Activated CD4-positive, alpha-beta T cell treated with anti-CD3 and anti-CD28 coated beads, Interleukin-2, amount 50 U/mL, for 24 hours (primary cell): ENCODE results near the gene INSYN2A.

ENCODE experiments used
- DNase-seq, 2 donors: peaks; one replicate each; pipeline ENCODE4 v3.0.0-alpha.2; 2020; ENCODE audit warnings: low read depth in 1 of 2, low spot score in 1 of 2

INSYN2A gene

GRCh38 chr10:127196282-127197153 is at the start of gene INSYN2A:
TSS of gene INSYN2A (minus strand) at chr10:127196591. CDS start at chr10:127176395, 20,196 bp downstream.
- DNase-seq = no peak

GRCh38 chr10:127245456-127245855 is 49.1 kb upstream of the INSYN2A start:
- DNase-seq = no peak

- peak in 1 of 2 donors; percentile 6 for DNase-seq
Observed at GRCh38 chr10:127243490-127244272, 47.3 kb upstream of the INSYN2A start.

- no peak for DNase-seq
Observed at GRCh38 chr10:127242914-127243313, 46.5 kb upstream of the INSYN2A start.

GRCh38 chr10:127236266-127236665 is 39.9 kb upstream of the INSYN2A start:
- no peak for DNase-seq

GRCh38 chr10:127234306-127234800 is 38.0 kb upstream of the INSYN2A start:
- no peak for DNase-seq

- DNase-seq = no peak
Observed at GRCh38 chr10:127228195-127228787, 31.9 kb upstream of the INSYN2A start.

- DNase-seq = no peak
Observed at GRCh38 chr10:127227663-127228062, 31.3 kb upstream of the INSYN2A start.

GRCh38 chr10:127227027-127227426 is 30.6 kb upstream of the INSYN2A start:
- DNase-seq = no peak

GRCh38 chr10:127221281-127221680 is 24.9 kb upstream of the INSYN2A start:
- no peak for DNase-seq

- no peak for DNase-seq
Observed at GRCh38 chr10:127218658-127219057, 22.3 kb upstream of the INSYN2A start.

GRCh38 chr10:127216786-127217185 is 20.4 kb upstream of the INSYN2A start:
- DNase-seq = no peak

GRCh38 chr10:127216274-127216673 is 19.9 kb upstream of the INSYN2A start:
- DNase-seq = no peak

GRCh38 chr10:127215866-127216265 is 19.5 kb upstream of the INSYN2A start:
- no peak for DNase-seq

- no peak for DNase-seq
Observed at GRCh38 chr10:127210936-127211466, 14.6 kb upstream of the INSYN2A start.

- DNase-seq = no peak
Observed at GRCh38 chr10:127207081-127207480, 10.7 kb upstream of the INSYN2A start.

GRCh38 chr10:127203067-127203466 is 6.7 kb upstream of the INSYN2A start:
- no peak for DNase-seq

GRCh38 chr10:127200646-127201045 is 4.3 kb upstream of the INSYN2A start:
- no peak for DNase-seq

- no peak for DNase-seq
Observed at GRCh38 chr10:127198721-127199120, 2.3 kb upstream of the INSYN2A start.

- no peak for DNase-seq
Observed at GRCh38 chr10:127198307-127198706, 1.9 kb upstream of the INSYN2A start.

- no peak for DNase-seq
Observed at GRCh38 chr10:127197154-127197432, 702 bp upstream of the INSYN2A start.
